K562 (cell line): ENCODE data around the gene ATG13. TPM values are rescaled to one million over a fixed set of nuclear protein-coding genes. Genes with fewer than 3 reads are reported as not detected.
A peak's percentile ranks its signal among the peaks of the same experiment; 100 is the strongest.

Source experiments
- ETV1 ChIP-seq: fragments of 450-650 bp; conservative IDR thresholded peaks from 2 replicates; pipeline ENCODE4 v1.6.1; 2016; ENCODE audit warnings: missing genetic modification characterization, control low read depth, low read depth, missing compliant biosample characterization
- EWSR1 ChIP-seq: fragments of 450-650 bp; IDR thresholded peaks from 2 replicates; pipeline ENCODE4 v1.6.1; 2018; ENCODE audit warnings: borderline replicate concordance, mild to moderate bottlenecking, low read depth, moderate library complexity; ENCODE audit not compliant: partially characterized antibody
- ILF3 ChIP-seq: fragments of 450-650 bp; IDR thresholded peaks from 2 replicates; pipeline ENCODE4 v1.6.1; 2018; ENCODE audit warnings: antibody characterized with exemption, mild to moderate bottlenecking, moderate library complexity, borderline replicate concordance
- PTTG1 ChIP-seq: fragments of 450-650 bp; IDR thresholded peaks from 2 replicates; pipeline ENCODE4 v1.6.1; 2016; ENCODE audit warnings: low read depth, mild to moderate bottlenecking, missing genetic modification characterization, missing compliant biosample characterization
- RBM34 ChIP-seq: fragments of 200-400 bp; formaldehyde crosslinking; IDR thresholded peaks from 2 replicates; pipeline ENCODE4 v1.6.1; 2018; ENCODE audit warnings: low read length, borderline replicate concordance; ENCODE audit not compliant: insufficient read depth
- SMARCB1 ChIP-seq: IDR thresholded peaks from 2 replicates; pipeline ENCODE4 v1.6.1; 2011; ENCODE audit warnings: improper control_type of control experiment, low read depth; ENCODE audit not compliant: insufficient read length
- SP2 ChIP-seq: IDR thresholded peaks from 2 replicates; pipeline ENCODE4 v1.6.1; 2011; ENCODE audit warnings: mild to moderate bottlenecking, low read depth, low read length, moderate library complexity; ENCODE audit not compliant: poor library complexity, severe bottlenecking; ENCODE audit errors: extremely low read depth
- TRIM24 ChIP-seq, 2 experiments: fragments of 450-650 bp; IDR thresholded peaks; 2 replicates each; pipeline ENCODE4 v1.6.1; 2016
- ZBED1 ChIP-seq: IDR thresholded peaks from 2 replicates; pipeline ENCODE4 v1.6.1; 2014
- polyA plus RNA-seq, 8 experiments: library from polyadenylated mRNA; depleted of rRNA in 4 of 8; stranded (reverse) in 5 of 8; unstranded in 3 of 8; fragments of >200 nt; fragmentation: Nextera tagmentation in 2 of 8; fragmentation: Illumina TruSeq in 1 of 8; extraction: Ambion mirVana in 2 of 8; extraction: Trizol in 1 of 8; gene quantifications; 2 replicates each; pipeline versions ENCODE4 v1.2.1 to v1.2.3, GENCODE V29; 2011 to 2014; ENCODE audit warnings: inconsistent platforms in 1 of 8, missing spikeins in 1 of 8
- total RNA-seq, 7 experiments: library from RNA; depleted of rRNA in 6 of 7; stranded (reverse); fragments of >200 nt in 6 of 7; fragmentation: Illumina TruSeq in 2 of 7; extraction: Trizol in 2 of 7; gene quantifications; 2 replicates each; pipeline versions ENCODE4 v1.2.1 to v1.2.3, GENCODE V29; 2011 to 2021; ENCODE audit warnings: low replicate concordance in 1 of 7
- TF ChIP-seq, protein P1 (sequence below): fragments of 450-650 bp; IDR thresholded peaks from 2 replicates; pipeline ENCODE4 v1.6.1; 2018; ENCODE audit not compliant: partially characterized antibody
- TF ChIP-seq, protein P2 (sequence below): sonication (generic); formaldehyde crosslinking; IDR thresholded peaks from 2 replicates; pipeline ENCODE4 v1.8.0; 2022; ENCODE audit warnings: mild to moderate bottlenecking, missing genetic modification reagents
- TF ChIP-seq, protein P3 (sequence below), 2 experiments: IDR thresholded peaks in 1 of 2; conservative IDR thresholded peaks in 1 of 2; 2 replicates each; pipeline ENCODE4 v1.6.1; 2016; ENCODE audit warnings: low read depth in 2 of 2, mild to moderate bottlenecking in 1 of 2, missing compliant biosample characterization in 1 of 2, missing genetic modification characterization in 1 of 2, moderate library complexity in 1 of 2
- TF ChIP-seq, protein P4 (sequence below): IDR thresholded peaks from 2 replicates; pipeline ENCODE4 v1.6.1; 2016; ENCODE audit warnings: missing genetic modification characterization, missing compliant biosample characterization
- TF ChIP-seq, protein P5 (sequence below): fragments of 250-450 bp; sonication (Bioruptor Pico); IDR thresholded peaks from 2 replicates; pipeline ENCODE4 v1.9.0; 2021; ENCODE audit warnings: mild to moderate bottlenecking

The ATG13 gene
- total and polyA plus RNA-seq, 9 of the 15 experiments (the other 6 are each of a cell fraction or from before 2014, with no cell fraction given) = 13.1 to 61.5 (median 36.5) TPM

DNA sequence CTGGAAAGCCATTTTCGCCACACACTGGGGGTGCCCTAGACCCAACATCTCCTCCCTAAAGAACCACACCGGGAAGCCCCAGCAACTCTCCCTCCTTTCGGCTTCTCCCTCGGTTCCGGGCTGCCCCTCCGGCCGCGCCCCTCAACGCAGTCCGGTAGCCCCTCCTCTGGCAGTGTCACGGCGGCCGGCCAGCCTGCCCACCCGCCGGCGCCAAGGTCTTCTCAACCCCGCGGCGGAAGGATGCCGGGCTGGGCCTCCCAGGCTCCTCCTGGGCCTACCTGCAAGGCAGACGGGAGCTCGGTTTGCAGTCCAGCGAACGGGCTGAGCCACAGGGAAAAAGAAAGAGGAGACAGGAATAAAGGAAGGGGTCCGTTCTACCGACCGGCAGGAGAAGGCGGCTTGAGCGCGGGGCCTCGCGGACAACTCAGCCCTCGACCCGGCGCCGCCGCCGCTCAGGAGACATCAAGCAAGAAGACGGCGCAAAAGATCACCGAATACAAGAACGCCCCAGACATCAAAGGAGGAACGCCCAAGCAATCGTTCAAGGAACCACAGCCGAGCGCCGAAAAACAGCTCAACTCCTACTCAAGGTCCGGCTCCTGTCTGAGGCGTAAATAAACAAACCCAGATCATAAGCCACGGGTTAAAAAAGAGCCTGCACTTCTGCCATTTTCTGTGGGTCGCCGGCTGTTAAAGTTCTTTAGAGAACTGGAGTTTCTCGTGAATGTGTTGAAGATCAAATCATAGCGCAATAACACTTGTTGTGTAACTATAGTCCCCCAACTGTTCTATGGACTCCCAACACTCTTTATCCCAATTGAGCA lies 23.6 kb upstream of the ATG13 start, which contains the start of gene AMBRA1 (continued):
- TF ChIP-seq, protein P1, sequence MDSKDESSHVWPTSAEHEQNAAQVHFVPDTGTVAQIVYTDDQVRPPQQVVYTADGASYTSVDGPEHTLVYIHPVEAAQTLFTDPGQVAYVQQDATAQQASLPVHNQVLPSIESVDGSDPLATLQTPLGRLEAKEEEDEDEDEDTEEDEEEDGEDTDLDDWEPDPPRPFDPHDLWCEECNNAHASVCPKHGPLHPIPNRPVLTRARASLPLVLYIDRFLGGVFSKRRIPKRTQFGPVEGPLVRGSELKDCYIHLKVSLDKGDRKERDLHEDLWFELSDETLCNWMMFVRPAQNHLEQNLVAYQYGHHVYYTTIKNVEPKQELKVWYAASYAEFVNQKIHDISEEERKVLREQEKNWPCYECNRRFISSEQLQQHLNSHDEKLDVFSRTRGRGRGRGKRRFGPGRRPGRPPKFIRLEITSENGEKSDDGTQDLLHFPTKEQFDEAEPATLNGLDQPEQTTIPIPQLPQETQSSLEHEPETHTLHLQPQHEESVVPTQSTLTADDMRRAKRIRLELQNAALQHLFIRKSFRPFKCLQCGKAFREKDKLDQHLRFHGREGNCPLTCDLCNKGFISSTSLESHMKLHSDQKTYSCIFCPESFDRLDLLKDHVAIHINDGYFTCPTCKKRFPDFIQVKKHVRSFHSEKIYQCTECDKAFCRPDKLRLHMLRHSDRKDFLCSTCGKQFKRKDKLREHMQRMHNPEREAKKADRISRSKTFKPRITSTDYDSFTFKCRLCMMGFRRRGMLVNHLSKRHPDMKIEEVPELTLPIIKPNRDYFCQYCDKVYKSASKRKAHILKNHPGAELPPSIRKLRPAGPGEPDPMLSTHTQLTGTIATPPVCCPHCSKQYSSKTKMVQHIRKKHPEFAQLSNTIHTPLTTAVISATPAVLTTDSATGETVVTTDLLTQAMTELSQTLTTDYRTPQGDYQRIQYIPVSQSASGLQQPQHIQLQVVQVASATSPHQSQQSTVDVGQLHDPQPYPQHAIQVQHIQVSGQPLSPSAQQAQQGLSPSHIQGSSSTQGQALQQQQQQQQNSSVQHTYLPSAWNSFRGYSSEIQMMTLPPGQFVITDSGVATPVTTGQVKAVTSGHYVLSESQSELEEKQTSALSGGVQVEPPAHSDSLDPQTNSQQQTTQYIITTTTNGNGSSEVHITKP = no peak
- TF ChIP-seq, protein P2, sequence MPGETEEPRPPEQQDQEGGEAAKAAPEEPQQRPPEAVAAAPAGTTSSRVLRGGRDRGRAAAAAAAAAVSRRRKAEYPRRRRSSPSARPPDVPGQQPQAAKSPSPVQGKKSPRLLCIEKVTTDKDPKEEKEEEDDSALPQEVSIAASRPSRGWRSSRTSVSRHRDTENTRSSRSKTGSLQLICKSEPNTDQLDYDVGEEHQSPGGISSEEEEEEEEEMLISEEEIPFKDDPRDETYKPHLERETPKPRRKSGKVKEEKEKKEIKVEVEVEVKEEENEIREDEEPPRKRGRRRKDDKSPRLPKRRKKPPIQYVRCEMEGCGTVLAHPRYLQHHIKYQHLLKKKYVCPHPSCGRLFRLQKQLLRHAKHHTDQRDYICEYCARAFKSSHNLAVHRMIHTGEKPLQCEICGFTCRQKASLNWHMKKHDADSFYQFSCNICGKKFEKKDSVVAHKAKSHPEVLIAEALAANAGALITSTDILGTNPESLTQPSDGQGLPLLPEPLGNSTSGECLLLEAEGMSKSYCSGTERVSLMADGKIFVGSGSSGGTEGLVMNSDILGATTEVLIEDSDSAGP = no peak
- TF ChIP-seq SP2 (no peak), SMARCB1 (no peak), TRIM24 (IDR thresholded peaks at IDR 0.05) (no peak), RBM34 (no peak), EWSR1 (no peak), ETV1 (tag) (no peak; the same call in 1 of the 2 replicates), ILF3 (no peak), PTTG1 (tag) (peak; percentile 44; the same call in 1 of the 2 replicates), ZBED1 (0 out of 2 replicates have a peak, but pooled peaks have one; percentile 68)
- TF ChIP-seq, protein P3, sequence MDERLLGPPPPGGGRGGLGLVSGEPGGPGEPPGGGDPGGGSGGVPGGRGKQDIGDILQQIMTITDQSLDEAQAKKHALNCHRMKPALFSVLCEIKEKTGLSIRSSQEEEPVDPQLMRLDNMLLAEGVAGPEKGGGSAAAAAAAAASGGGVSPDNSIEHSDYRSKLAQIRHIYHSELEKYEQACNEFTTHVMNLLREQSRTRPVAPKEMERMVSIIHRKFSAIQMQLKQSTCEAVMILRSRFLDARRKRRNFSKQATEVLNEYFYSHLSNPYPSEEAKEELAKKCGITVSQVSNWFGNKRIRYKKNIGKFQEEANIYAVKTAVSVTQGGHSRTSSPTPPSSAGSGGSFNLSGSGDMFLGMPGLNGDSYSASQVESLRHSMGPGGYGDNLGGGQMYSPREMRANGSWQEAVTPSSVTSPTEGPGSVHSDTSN (CRISPR knock-in tag; IDR thresholded peaks at IDR 0.05; ENCODE audit: low read depth) = no peak; the same call in 1 of the 2 replicates
- TF ChIP-seq, protein P3 (tag; conservative IDR thresholded peaks at IDR 0.05; ENCODE audit: low read depth) = no peak; the same call in 1 of the 2 replicates
- TF ChIP-seq, protein P4, sequence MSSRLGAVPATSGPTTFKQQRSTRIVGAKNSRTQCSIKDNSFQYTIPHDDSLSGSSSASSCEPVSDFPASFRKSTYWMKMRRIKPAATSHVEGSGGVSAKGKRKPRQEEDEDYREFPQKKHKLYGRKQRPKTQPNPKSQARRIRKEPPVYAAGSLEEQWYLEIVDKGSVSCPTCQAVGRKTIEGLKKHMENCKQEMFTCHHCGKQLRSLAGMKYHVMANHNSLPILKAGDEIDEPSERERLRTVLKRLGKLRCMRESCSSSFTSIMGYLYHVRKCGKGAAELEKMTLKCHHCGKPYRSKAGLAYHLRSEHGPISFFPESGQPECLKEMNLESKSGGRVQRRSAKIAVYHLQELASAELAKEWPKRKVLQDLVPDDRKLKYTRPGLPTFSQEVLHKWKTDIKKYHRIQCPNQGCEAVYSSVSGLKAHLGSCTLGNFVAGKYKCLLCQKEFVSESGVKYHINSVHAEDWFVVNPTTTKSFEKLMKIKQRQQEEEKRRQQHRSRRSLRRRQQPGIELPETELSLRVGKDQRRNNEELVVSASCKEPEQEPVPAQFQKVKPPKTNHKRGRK = no peak
- TF ChIP-seq, protein P5, sequence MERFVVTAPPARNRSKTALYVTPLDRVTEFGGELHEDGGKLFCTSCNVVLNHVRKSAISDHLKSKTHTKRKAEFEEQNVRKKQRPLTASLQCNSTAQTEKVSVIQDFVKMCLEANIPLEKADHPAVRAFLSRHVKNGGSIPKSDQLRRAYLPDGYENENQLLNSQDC (CRISPR knock-in tag) = no peak
